Mesodermal cell (in vitro differentiated cells): ENCODE measurements around the gene SYCP2.

Experiments used
- H3K27ac ChIP-seq: 2 replicates; pipeline ENCODE4 v1.7.0; 2013; ENCODE audit warnings: mild to moderate bottlenecking, low read depth, low read length, moderate library complexity; ENCODE audit not compliant: severe bottlenecking
- H3K36me3 ChIP-seq: 2 replicates; pipeline ENCODE4 v1.7.1; 2013; ENCODE audit warnings: mild to moderate bottlenecking, low read length, moderate library complexity; ENCODE audit not compliant: control insufficient read depth, insufficient read depth
- H3K4me1 ChIP-seq: one replicate; pipeline ENCODE4 v1.7.1; 2013; ENCODE audit warnings: mild to moderate bottlenecking, low read length; ENCODE audit not compliant: insufficient read depth, control insufficient read depth, poor library complexity, severe bottlenecking
- H3K4me3 ChIP-seq: 2 replicates; pipeline ENCODE4 v1.7.0; 2013; ENCODE audit warnings: low read length, control low read depth, mild to moderate bottlenecking; ENCODE audit not compliant: insufficient read depth, poor library complexity, severe bottlenecking; ENCODE audit errors: extremely low read depth
- H3K9me3 ChIP-seq: 2 replicates; pipeline ENCODE4 v1.7.1; 2013; ENCODE audit warnings: mild to moderate bottlenecking, low read length, moderate library complexity; ENCODE audit not compliant: control insufficient read depth
- WGBS, 2 experiments: methylation state at CpG; one replicate each; pipeline ENCODE4 v1.1.5; 2013; ENCODE audit warnings: missing lambda C conversion rate in 2 of 2; ENCODE audit not compliant: insufficient coverage in 2 of 2; 5-methylcytosine and 5-hydroxymethylcytosine counted together

SYCP2 gene

DNA sequence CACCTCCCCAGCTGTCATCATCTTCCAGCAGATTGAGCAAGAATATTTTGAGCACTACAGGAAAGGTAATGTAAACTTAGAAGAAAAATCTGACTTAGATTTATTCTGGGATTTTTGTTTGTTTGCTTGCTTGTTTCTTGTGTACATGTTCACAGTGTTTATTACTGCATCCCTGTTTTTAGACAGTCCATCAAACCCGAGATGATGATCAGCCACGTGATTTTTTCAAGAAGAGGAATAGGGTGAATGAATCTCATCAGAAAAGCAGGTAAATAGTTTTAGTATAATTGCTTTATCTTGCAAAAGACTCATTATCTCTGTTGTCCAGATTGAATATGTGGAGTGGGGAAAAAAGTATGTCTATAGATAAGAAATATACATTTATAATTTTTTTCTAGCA is 8.8 kb upstream of the SYCP2 start:
- Histone ChIP-seq H3K4me3 (no peak overlapping the region), H3K4me1 (peaks cover 22% of the 10 kb centered on the region), H3K36me3 (peaks cover 15% of the 10 kb centered on the region), H3K9me3 (no peaks in the 10 kb centered on the region), H3K27ac (no peak overlapping the region)
- 100% methylated on average over 1 of the region's 2 CpGs; no CpG with 5 or more reads in 1 of the 2 experiments for WGBS, 2 experiments

DNA sequence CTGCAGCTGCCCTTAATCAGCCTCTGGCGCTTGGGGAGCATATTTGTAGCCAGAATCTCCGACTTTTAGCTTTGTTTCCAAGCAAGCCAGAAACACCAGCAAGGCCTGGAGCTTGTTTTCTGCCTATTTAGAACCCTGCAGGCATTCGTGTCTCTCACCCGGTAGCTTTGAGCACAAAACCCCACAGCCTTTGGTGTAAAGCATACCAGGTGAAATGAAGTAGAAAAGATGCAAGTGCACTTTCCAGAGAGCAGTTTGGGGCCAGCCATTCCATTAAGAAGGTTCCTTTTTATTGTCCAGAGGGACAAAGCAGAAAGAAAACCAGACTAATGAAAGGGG is 7.5 kb upstream of the SYCP2 start:
- 5 to 8% methylated on average over 4 of the region's 4 CpGs for WGBS, 2 experiments
- no peaks in the 10 kb centered on the region for H3K9me3 ChIP-seq
- peak overlapping the region; percentile 98 for H3K27ac ChIP-seq
- peak overlapping the region; percentile 71 for H3K4me3 ChIP-seq
- H3K4me1 ChIP-seq: peaks cover 18% of the 10 kb centered on the region
- peaks cover 15% of the 10 kb centered on the region for H3K36me3 ChIP-seq

DNA sequence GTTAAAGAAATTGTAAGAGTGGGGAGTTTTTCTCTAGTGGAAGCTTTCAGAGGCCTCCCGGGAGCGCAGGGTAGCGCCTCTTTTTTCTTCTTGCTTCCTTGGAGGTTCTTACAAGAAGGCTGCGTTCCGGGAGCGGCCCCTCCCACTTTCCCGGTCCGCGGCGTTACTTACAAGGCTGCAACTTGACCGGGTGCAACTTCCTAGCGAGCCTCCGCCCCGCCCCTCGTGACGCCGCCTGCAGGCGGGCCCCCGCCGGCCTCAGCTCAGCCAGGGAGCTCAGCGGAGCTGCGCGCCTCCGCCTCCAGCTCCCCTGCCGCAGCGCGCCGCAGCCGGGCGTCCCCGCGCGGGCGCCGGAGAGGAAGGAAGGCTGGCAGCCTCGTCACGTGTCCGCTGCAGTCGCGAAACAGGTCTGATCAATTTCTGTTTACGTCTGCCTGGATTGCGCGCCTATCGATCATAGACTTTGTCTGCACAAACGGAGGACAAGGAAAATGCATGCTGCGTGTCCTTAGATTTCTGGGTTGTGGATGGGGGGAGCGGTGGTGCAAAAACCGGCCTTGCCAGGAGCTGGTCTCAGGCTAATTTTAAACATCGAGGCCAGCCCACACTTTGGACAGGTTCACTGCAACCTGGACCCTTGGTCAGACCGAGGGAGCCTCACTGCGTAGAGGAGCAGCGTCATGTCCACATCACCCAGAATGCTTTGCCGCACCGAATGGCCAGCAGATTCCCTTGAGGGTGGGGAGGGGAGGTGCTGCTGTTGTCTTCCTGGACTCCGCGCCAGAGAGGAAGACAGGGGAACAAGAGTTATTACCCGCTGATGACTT is 6.9 kb upstream of the SYCP2 start, which contains the start of the genes FAM217B and PPP1R3D:
TSS of gene FAM217B (plus strand) at position 261 of the 827 bp plus-strand sequence. CDS start 3,555 bp downstream, outside the sequence.
TSS of gene PPP1R3D (minus strand) at position 177 of the 827 bp plus-strand sequence. CDS start 374 bp downstream, outside the sequence.
- peak within 1 kb of the TSS; percentile 71 for H3K4me3 ChIP-seq
- H3K9me3 ChIP-seq: no peaks in the 10 kb centered on the region
- peaks cover 12% of the 10 kb centered on the region for H3K4me1 ChIP-seq
- H3K36me3 ChIP-seq: peaks cover 15% of the 10 kb centered on the region
- H3K27ac ChIP-seq: peak within 1 kb of the TSS; percentile 98
- 0 to 1% methylated on average over 45 to 53 of the region's 57 CpGs for WGBS, 2 experiments

DNA sequence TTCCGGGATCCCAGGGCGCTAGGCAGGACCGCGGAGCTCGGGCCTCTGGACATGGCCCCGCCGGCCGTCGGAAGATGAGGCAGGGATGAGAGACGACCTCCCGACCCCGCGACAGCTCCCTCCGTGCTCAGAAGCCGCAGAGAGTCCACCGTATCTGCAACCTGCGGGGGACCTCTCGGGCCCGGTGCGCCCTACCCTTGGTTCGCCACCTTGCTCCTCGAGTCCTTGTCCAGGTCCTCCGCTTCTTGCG is 6.4 kb upstream of the SYCP2 start:
- Histone ChIP-seq H3K9me3 (no peaks in the 10 kb centered on the region), H3K4me3 (peak overlapping the region; percentile 71), H3K36me3 (peaks cover 15% of the 10 kb centered on the region), H3K4me1 (peaks cover 11% of the 10 kb centered on the region), H3K27ac (peak overlapping the region; percentile 98)
- WGBS, 2 experiments: 1% methylated on average over 18 of the region's 24 CpGs; no CpG with 5 or more reads in 1 of the 2 experiments

- peak overlapping the region; percentile 98 for H3K27ac ChIP-seq
- WGBS, 2 experiments: 55 to 67% methylated on average over 78 to 102 of the region's 104 CpGs
- peaks cover 11% of the 10 kb centered on the region for H3K4me1 ChIP-seq
- peaks cover 10% of the 10 kb centered on the region for H3K36me3 ChIP-seq
- H3K4me3 ChIP-seq: peak overlapping the region; percentile 71
- H3K9me3 ChIP-seq: no peaks in the 10 kb centered on the region
Measured at GRCh38 chr20:59939052-59939878, 5.8 kb upstream of the SYCP2 start.

DNA sequence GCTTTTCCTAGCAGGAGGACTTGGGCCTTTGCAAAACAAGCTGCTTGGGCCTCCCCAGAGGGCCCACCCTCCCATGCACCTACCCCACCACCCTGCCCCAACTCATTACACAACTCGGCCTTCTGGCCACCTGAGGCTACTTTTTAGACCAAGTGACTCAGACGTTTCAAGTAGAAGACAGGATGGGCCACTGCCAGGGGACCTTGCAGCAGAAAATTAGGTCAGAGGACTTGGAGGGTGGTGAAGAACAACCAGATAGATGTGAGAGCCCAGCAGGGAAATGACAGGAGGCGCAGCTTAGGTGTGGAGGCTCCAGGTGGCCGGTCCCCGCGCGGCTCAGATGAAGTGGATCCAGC is 5.2 kb upstream of the SYCP2 start:
- Histone ChIP-seq H3K4me3 (peak overlapping the region; percentile 0), H3K36me3 (peaks cover 4% of the 10 kb centered on the region), H3K9me3 (no peaks in the 10 kb centered on the region), H3K27ac (no peak overlapping the region), H3K4me1 (peaks cover 11% of the 10 kb centered on the region)
- 98 to 99% methylated on average over 5 to 6 of the region's 7 CpGs for WGBS, 2 experiments

DNA sequence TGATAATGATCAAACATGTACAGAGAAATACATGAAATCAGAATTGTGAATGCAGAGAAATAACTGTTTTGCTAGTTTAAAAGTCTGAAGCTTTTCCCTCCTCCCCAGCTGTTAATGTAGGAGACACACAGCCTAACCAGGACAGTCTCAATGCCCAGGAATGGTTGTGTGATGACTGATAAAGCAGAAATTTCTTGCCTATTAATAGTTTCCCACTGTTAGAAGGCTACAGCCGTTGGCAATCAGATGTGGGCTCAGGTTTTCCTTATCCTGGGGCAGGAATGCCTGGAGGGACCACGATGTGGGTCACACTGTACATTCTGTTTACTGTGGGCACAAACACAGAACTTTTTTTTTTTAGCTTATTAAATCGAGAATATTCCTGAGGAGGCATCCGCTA is 4.8 kb upstream of the SYCP2 start:
- H3K4me3 ChIP-seq: peak overlapping the region; percentile 0
- H3K36me3 ChIP-seq: peaks cover 4% of the 10 kb centered on the region
- H3K4me1 ChIP-seq: peaks cover 11% of the 10 kb centered on the region
- no peak overlapping the region for H3K27ac ChIP-seq
- no peaks in the 10 kb centered on the region for H3K9me3 ChIP-seq
- 82 to 94% methylated on average over 3 to 4 of the region's 4 CpGs for WGBS, 2 experiments

DNA sequence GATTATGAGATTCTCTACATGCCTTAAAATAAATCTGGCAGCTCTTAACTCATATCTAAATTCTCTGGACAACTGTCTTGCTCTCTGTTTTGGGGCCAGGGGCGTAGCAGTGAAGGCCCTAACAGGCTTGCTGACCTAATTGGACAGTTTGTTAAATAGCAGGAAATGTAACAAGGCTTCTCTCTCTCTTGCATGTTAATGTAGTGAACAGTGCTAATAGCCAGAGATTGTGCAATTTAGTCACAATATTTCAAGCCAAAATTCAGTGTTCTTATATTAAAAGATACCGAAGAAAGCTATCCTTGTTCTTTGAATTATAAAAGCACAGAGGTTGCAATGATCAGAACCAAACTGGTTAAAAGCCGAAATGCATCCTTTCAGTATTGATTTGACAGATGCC is 3.7 kb upstream of the SYCP2 start:
- Histone ChIP-seq H3K4me1 (peaks cover 11% of the 10 kb centered on the region), H3K9me3 (no peaks in the 10 kb centered on the region), H3K36me3 (peaks cover 2% of the 10 kb centered on the region), H3K27ac (no peak overlapping the region), H3K4me3 (no peak overlapping the region)
- 90% methylated on average over 3 of the region's 3 CpGs; no CpG with 5 or more reads in 1 of the 2 experiments for WGBS, 2 experiments

GRCh38 chr20:59936409-59936808 is 3.0 kb upstream of the SYCP2 start:
- WGBS, 2 experiments: 100% methylated on average over 2 of the region's 4 CpGs; no CpG with 5 or more reads in 1 of the 2 experiments
- Histone ChIP-seq H3K27ac (no peak overlapping the region), H3K36me3 (no peaks in the 10 kb centered on the region), H3K4me3 (no peak overlapping the region), H3K9me3 (no peaks in the 10 kb centered on the region), H3K4me1 (peaks cover 11% of the 10 kb centered on the region)

DNA sequence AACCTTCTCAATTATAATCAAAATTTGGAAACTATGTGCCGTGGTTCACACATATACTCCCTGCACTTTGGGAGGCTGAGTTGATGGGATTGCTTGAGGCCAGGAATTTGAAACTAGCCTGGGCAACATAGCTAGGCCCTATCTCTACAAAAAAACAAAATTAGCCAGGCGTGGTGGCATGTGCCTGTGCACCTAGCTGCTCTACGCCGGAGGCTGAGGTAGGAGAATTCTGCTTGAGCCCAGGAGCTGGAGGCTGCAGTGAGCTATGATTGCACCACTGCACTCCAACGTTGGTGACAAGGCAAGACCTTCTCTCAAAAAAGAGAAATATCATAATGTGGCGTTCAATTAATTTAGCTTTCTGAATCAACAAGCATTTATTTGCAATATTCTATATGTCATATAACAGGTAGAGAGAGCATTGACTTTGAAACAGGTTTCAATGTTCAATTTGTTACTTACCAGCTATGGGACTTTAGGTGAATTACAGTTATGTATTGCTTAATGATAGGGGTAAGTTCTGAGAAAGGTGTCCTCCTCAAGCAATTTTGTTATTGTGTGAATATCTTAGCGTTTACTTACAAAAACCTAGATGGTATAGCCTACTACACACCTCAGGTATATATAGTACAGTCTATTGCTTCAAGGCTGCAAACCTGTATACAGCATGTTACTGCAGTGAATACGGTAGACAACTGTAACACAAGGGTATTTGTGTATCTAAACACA is 2.2 kb upstream of the SYCP2 start:
- WGBS, 2 experiments: 93 to 94% methylated on average over 2 to 3 of the region's 8 CpGs

More for the DNA sequence above, 2.2 kb upstream of the SYCP2 start:
- Histone ChIP-seq H3K9me3 (no peaks in the 10 kb centered on the region), H3K36me3 (no peaks in the 10 kb centered on the region), H3K4me1 (peaks cover 11% of the 10 kb centered on the region), H3K4me3 (no peak overlapping the region), H3K27ac (no peak overlapping the region)
